ENCODE results near the gene GLIPR1L1.
"Not testable (repeated sequence)": the region's sequence is repeated elsewhere in the genome, so short reads cannot be mapped to it uniquely, and the experiment has no call there.

The GLIPR1L1 gene, protein sequence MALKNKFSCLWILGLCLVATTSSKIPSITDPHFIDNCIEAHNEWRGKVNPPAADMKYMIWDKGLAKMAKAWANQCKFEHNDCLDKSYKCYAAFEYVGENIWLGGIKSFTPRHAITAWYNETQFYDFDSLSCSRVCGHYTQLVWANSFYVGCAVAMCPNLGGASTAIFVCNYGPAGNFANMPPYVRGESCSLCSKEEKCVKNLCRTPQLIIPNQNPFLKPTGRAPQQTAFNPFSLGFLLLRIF

GRCh38 chr12:75334384-75335030, at the start of gene GLIPR1L1:
TSS of gene GLIPR1L1 (plus strand) at chr12:75334670. CDS start at chr12:75334729, 59 bp downstream.
- peak; percentile 24 for DNase-seq

DNA sequence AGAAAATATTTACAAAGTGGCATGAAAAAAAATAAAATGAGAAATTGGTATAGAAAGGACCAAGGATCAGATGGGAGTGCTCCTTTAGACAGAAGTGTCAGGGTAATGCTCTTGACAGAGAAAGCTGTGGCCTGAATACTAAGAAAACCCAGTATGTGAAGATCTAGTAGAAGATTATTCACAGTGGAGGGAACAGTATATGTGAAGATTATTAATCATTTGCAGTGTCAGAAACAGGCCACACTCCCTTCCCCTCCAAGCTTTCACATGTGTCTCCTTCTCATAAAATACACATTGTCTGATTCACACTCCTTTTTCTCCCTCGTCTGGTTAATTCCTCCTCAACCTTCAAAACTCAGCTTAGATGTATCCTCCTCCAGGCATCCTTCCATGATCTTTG, 45.6 kb upstream of the GLIPR1L1 start:
- DNase-seq: no peak

GRCh38 chr12:75289753-75290152, 44.7 kb upstream of the GLIPR1L1 start:
- DNase-seq: no peak

DNA sequence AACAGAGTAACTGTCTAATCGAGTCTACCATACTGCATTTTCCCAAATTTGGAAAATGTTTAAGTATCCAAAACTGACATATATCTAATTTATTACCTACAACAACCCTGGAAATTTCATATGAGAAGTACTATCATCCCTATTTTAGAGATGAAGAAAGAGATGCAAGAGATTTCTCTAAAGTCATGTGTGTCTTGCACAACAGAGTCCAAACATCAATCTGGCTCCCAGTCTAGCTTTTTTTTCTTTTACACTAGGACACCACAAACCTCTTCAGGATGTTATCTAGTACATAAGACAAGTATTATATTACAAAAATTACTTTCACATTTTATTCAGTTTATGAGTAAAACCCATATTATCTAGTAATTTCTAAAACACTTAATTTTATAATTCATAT, 43.5 kb upstream of the GLIPR1L1 start:
- no peak for DNase-seq

GRCh38 chr12:75294336-75294735, 40.1 kb upstream of the GLIPR1L1 start:
- no peak for DNase-seq

- no peak for DNase-seq
Measured at GRCh38 chr12:75294797-75295196, 39.7 kb upstream of the GLIPR1L1 start.

DNA sequence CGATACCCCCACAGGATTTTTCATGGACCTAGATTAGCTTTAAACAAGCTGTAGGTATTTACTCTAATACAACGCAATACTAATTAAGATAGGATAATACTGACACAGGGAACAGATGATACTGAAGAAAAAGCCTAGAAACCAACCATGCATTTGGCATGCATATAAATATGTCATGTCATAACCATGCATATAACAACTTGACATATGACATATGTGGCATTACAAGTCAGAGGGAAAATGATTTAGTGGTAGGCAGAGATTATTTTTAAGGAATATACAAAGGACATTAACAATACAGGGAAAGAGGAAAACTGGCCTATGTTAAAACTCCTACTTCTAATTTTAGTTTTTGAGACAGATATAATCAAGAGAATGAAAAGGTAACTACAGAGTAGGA, 32.2 kb upstream of the GLIPR1L1 start:
- DNase-seq: no peak

GRCh38 chr12:75302781-75303180, 31.7 kb upstream of the GLIPR1L1 start:
- no peak for DNase-seq

DNA sequence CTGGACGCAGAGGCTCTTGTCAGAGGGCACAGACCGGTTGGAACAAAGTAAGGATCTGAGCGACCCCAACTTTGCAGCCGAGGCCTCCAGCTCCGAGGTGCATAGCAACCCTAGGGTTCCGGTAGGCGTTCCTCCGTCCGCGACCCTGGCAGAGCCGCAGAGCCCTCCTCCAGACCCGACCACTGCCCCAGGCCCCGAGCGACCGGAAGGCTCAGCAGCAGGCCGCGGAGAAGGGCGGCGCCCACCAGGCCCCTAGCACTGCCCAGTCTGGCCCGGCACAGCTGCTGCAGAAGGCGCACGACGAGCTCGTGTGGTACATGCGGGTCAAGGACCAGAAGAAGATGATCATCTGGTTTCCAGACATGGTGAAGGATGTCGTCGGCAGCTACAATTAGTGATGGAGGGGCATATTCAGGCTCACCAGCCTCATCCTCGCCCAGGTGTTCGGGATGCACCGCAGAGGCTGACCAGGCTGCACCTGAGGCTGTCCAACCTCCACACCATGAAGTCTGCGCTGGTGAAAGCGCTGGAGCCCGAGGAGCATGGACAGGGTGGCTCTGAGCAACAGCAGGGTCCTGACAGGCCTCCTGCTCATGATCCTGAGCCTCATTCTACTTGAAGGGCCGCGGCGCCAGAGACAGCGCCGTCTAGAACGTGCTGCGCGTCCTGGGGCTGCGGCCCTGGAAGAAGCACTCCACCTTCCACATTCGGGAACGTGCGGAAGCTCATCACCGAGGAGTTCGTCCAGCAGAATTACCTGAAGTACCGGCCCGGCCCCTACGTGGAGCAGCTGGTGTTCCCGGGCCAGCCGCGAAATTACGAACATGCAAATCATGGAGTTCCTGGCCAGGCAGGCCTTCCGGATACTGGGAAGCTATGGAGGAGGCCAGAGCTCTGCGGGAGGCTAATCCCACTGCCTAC, 28.8 kb upstream of the GLIPR1L1 start:
- no peak for DNase-seq

GRCh38 chr12:75308279-75308678, 26.2 kb upstream of the GLIPR1L1 start:
- DNase-seq: no peak

- no peak for DNase-seq
Measured at GRCh38 chr12:75311369-75311768, 23.1 kb upstream of the GLIPR1L1 start.

- no peak for DNase-seq
Measured at GRCh38 chr12:75315518-75315917, 19.0 kb upstream of the GLIPR1L1 start.

- DNase-seq: no peak
Measured at GRCh38 chr12:75317784-75318183, 16.7 kb upstream of the GLIPR1L1 start.

DNA sequence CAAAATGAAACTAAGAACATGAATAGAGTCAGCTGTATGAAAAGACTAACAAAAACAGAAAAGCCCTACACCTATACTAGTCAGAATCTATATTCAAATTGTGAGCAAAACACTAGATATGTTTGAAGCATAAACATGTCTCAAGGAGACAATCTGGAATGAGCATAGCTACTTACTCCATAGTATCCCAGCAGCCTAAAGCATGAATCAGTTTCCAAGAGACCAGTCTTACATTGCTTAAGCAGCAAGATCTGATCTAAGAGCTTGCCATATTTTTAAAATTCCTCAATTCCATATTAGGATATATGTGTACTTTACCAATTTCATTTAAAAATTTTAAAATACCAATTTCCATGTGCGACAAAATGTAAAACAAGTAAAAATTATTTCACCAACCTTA, 12.0 kb upstream of the GLIPR1L1 start:
- no peak for DNase-seq

GRCh38 chr12:75323663-75324062, 10.8 kb upstream of the GLIPR1L1 start:
- no peak for DNase-seq

GRCh38 chr12:75327642-75328041, 6.8 kb upstream of the GLIPR1L1 start:
- no peak for DNase-seq

DNA sequence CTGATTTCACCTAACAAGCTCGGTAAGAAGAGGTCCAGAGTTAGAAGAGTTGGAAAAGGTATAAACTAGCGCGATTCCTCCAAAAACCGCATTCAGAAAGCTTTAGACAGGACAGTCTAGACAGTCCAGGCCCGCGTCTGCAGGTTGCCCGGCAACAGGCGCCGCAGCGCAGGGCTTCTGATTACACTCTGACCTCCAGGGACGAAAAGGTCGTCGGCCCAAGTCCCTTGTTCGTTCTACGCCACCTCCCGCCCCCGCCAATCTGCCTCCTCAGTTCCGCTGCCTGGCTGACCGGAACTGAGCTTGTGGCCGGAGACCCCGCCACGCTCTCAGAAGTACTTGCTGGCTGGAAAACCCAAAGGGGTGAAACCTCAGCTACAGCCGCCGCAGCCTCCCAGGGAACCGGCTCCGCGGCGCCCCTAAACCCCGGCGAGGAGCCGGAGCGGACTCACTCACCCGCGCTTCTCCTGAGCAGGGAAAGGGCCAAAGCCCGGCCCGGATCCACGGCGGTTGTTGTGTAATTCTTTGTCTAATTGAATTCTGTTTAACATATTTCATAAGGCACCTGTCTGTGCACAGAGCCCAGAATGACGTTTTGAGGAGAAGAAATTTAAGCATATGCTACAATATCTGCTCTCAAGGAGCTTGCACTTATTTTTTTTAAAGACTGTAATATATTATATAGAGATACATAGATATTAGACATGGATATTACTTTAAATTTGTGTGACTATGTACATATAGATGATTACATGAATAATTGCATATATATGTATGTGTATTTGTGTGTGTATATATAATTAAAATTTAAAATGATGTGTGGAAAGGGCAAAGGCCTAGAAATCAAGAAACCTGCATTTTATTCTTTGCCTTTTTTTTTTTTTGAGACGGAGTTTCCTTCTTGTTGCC, 4.3 kb upstream of the GLIPR1L1 start, which contains the start of gene CAPS2:
Gene CAPS2, minus strand, starts transcription at position 407 of the 909 bp plus-strand sequence. CDS start 3,826 bp downstream, outside the sequence.
- no peak for DNase-seq

- DNase-seq: no peak
Measured at GRCh38 chr12:75337905-75338304, 3.4 kb downstream of the GLIPR1L1 start.

GRCh38 chr12:75341873-75342272, 7.4 kb downstream of the GLIPR1L1 start:
- DNase-seq: no peak

- DNase-seq: no peak
Measured at GRCh38 chr12:75345531-75345930, 11.1 kb downstream of the GLIPR1L1 start.

DNA sequence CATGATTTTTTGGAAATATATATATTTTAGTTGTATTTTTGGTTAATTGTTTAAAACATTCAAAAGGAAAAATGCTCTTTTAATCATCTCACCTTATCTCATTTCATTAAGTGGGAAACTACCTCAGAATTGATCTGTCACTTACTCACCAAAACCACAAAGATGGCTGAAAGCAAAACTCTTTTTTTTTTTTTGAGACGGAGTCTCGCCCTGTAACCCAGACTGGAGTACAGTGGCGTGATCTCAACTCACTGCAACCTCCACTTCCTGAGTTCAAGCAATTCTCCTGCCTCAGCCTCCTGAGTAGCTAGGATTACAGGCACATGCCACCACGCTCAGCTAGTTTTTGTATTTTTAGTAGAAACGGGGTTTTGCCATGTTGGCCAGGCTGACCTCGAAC, 11.7 kb downstream of the GLIPR1L1 start:
- not testable (repeated sequence) for DNase-seq

DNA sequence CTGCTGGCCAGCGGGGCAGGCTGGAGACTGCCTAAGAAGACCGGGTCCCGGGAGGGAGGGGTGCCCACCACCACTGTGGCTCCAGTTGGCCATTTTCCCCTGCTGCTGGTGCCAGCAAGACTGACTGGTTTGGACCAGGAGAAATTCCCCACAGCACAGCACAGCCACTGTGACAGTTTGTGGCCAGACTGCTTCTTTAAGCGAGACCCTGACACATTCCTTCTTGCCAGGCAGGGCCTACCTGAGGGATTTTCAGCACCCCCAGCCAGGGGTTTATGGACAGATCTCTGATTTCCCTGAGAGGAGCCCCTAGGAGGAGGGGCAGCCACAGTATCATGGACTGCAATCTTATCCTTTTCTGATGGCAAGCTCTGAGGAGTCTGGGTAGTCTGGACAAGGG, 15.5 kb downstream of the GLIPR1L1 start:
- no peak for DNase-seq

Measured in GF-D8 (cell line).